ENCODE data around the gene SLC25A53.

SLC25A53 gene

GRCh38 chrX:104156630-104157529, at the start of gene SLC25A53:
TSS of gene SLC25A53 (minus strand) at chrX:104157009. CDS start at chrX:104105257, 51,752 bp downstream.
- peak; percentile 81 for DNase-seq

GRCh38 chrX:104205548-104205947, 48.7 kb upstream of the SLC25A53 start:
- no peak for DNase-seq

GRCh38 chrX:104195489-104196084, 38.8 kb upstream of the SLC25A53 start:
- no peak for DNase-seq

- DNase-seq = no peak
Measured at GRCh38 chrX:104195013-104195412, 38.2 kb upstream of the SLC25A53 start.

- no peak for DNase-seq
Measured at GRCh38 chrX:104193485-104193884, 36.7 kb upstream of the SLC25A53 start.

- no peak for DNase-seq
Measured at GRCh38 chrX:104189837-104190236, 33.0 kb upstream of the SLC25A53 start.

- DNase-seq = no peak
Measured at GRCh38 chrX:104187931-104188330, 31.1 kb upstream of the SLC25A53 start.

GRCh38 chrX:104183685-104184084, 26.9 kb upstream of the SLC25A53 start:
- DNase-seq = no peak

GRCh38 chrX:104173841-104174240, 17.0 kb upstream of the SLC25A53 start:
- no peak for DNase-seq

- DNase-seq = no peak
Measured at GRCh38 chrX:104172788-104173187, 16.0 kb upstream of the SLC25A53 start.

GRCh38 chrX:104172121-104172520, 15.3 kb upstream of the SLC25A53 start:
- DNase-seq = no peak

- DNase-seq = no peak
Measured at GRCh38 chrX:104168127-104168526, 11.3 kb upstream of the SLC25A53 start.

GRCh38 chrX:104166735-104167436, 10.1 kb upstream of the SLC25A53 start:
- peak; percentile 54 for DNase-seq

GRCh38 chrX:104165894-104166734, 9.3 kb upstream of the SLC25A53 start, which contains the start of gene FAM199X:
TSS of gene FAM199X (plus strand) at chrX:104166453. CDS start at chrX:104166786, 333 bp downstream.
- peak; percentile 86 for DNase-seq

- DNase-seq = no peak
Measured at GRCh38 chrX:104151037-104151436, 5.8 kb downstream of the SLC25A53 start.

- no peak for DNase-seq
Measured at GRCh38 chrX:104141087-104141760, 15.6 kb downstream of the SLC25A53 start.

GRCh38 chrX:104137496-104137895, 19.3 kb downstream of the SLC25A53 start:
- DNase-seq = no peak

GRCh38 chrX:104136241-104137019, 20.4 kb downstream of the SLC25A53 start:
- DNase-seq = peak; percentile 57

- no peak for DNase-seq
Measured at GRCh38 chrX:104135677-104136076, 21.1 kb downstream of the SLC25A53 start.

GRCh38 chrX:104134583-104135261, 22.1 kb downstream of the SLC25A53 start:
- no peak for DNase-seq
